Pons (tissue), 1 donor: ENCODE data around the gene NEU4.
"Not testable (repeated sequence)": the region's sequence is repeated elsewhere in the genome, so short reads cannot be mapped to it uniquely, and the experiment has no call there.

Experiments
- DNase-seq: peaks from one replicate; pipeline ENCODE4 v3.0.0-alpha.2; 2016; ENCODE audit warnings: low spot score

The NEU4 gene

GRCh38 chr2:241775223-241776177, 33.5 kb upstream of the NEU4 start:
- no peak for DNase-seq

- no peak for DNase-seq
Measured at GRCh38 chr2:241776336-241777169, 32.4 kb upstream of the NEU4 start, which contains the start of gene GAL3ST2. TSS of gene GAL3ST2 (plus strand) at chr2:241776822. CDS start at chr2:241776956, 134 bp downstream.

- no peak for DNase-seq
Measured at GRCh38 chr2:241777170-241777685, 31.8 kb upstream of the NEU4 start.

- DNase-seq, result no peak
Measured at GRCh38 chr2:241777686-241778627, 31.0 kb upstream of the NEU4 start.

GRCh38 chr2:241780939-241781569, 27.9 kb upstream of the NEU4 start:
- no peak for DNase-seq

GRCh38 chr2:241782053-241782452, 26.9 kb upstream of the NEU4 start:
- not testable (repeated sequence) for DNase-seq

GRCh38 chr2:241788135-241788534, 20.9 kb upstream of the NEU4 start:
- no peak for DNase-seq

- DNase-seq, result no peak
Measured at GRCh38 chr2:241788572-241788971, 20.4 kb upstream of the NEU4 start.

GRCh38 chr2:241791385-241791784, 17.6 kb upstream of the NEU4 start:
- DNase-seq, result not testable (repeated sequence)

- no peak for DNase-seq
Measured at GRCh38 chr2:241793385-241793784, 15.6 kb upstream of the NEU4 start.

- no peak for DNase-seq
Measured at GRCh38 chr2:241794250-241794823, 14.7 kb upstream of the NEU4 start.

- no peak for DNase-seq
Measured at GRCh38 chr2:241795021-241795999, 13.7 kb upstream of the NEU4 start.

- DNase-seq, result no peak
Measured at GRCh38 chr2:241796209-241796608, 12.8 kb upstream of the NEU4 start.

- no peak for DNase-seq
Measured at GRCh38 chr2:241796610-241797138, 12.3 kb upstream of the NEU4 start.

GRCh38 chr2:241797441-241798080, 11.4 kb upstream of the NEU4 start:
- no peak for DNase-seq

- no peak for DNase-seq
Measured at GRCh38 chr2:241798081-241798630, 10.8 kb upstream of the NEU4 start.

- DNase-seq, result no peak
Measured at GRCh38 chr2:241798631-241799521, 10.1 kb upstream of the NEU4 start.
